Upper lobe of left lung (tissue), 4 donors: Measurements from ENCODE around the gene KIAA1549.

Experiments used
- EP300 ChIP-seq, 4 donors: sonication (generic); formaldehyde crosslinking; IDR thresholded peaks; one replicate each; pipeline ENCODE4 v1.5.1; 2017; ENCODE audit warnings: antibody characterized with exemption in 4 of 4, control low read depth in 2 of 4
- POLR2A ChIP-seq, 4 donors: fragments of 450-650 bp; IDR thresholded peaks; one replicate each; pipeline ENCODE4 v1.5.1; 2016 to 2017; ENCODE audit warnings: antibody characterized with exemption in 4 of 4, mild to moderate bottlenecking in 2 of 4
- POLR2AphosphoS5 ChIP-seq, 2 donors: sonication (generic); formaldehyde crosslinking; IDR thresholded peaks; one replicate each; pipeline ENCODE4 v1.5.1; 2017; ENCODE audit warnings: antibody characterized with exemption in 2 of 2
- TF ChIP-seq, protein P1 (sequence below), 6 experiments: fragments of 450-650 bp in 4 of 6; fragments of 200-600 bp in 2 of 6; sonication (generic) in 2 of 6; IDR thresholded peaks; one replicate each; pipeline ENCODE4 v1.5.1; 2016 to 2019; ENCODE audit warnings: antibody characterized with exemption in 6 of 6

DNA sequence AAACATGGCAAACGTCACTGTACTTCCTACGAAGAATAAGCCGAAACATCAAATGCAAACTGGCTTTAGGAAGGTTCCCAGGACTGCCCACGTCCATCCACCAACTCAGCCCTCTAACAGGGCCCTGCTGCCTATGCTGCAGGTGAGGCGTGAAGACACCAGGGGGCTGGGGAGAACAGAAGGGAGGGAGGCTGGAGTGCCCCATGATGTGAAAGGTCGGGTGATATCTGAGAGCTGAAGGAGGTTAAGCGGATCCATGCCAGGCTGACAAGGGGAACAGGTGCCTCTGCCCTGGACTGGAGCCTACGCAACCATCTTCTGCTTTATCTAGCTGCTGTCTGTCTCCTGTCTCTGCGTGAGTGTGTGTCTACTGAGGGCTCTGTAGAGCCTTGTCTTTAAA lies 143.0 kb downstream of the KIAA1549 start:
- no peak for TF ChIP-seq EP300 (IDR thresholded peaks at IDR 0.05)
- TF ChIP-seq, protein P1, sequence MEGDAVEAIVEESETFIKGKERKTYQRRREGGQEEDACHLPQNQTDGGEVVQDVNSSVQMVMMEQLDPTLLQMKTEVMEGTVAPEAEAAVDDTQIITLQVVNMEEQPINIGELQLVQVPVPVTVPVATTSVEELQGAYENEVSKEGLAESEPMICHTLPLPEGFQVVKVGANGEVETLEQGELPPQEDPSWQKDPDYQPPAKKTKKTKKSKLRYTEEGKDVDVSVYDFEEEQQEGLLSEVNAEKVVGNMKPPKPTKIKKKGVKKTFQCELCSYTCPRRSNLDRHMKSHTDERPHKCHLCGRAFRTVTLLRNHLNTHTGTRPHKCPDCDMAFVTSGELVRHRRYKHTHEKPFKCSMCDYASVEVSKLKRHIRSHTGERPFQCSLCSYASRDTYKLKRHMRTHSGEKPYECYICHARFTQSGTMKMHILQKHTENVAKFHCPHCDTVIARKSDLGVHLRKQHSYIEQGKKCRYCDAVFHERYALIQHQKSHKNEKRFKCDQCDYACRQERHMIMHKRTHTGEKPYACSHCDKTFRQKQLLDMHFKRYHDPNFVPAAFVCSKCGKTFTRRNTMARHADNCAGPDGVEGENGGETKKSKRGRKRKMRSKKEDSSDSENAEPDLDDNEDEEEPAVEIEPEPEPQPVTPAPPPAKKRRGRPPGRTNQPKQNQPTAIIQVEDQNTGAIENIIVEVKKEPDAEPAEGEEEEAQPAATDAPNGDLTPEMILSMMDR (IDR thresholded peaks at IDR 0.05), result no peak
- TF ChIP-seq POLR2AphosphoS5 (IDR thresholded peaks at IDR 0.05), result no peak
- TF ChIP-seq POLR2A (IDR thresholded peaks at IDR 0.05), result no peak
